Mucosa of rectum (tissue), 2 donors: ENCODE measurements around the gene BBS1.
"Not testable (repeated sequence)": the region's sequence is repeated elsewhere in the genome, so short reads cannot be mapped to it uniquely, and the experiment has no call there.

Experiments
- H3K27ac ChIP-seq, 2 donors: one replicate each; pipeline ENCODE4 v1.7.0; 2013; ENCODE audit warnings: inconsistent platforms in 2 of 2, low read depth in 2 of 2, low read length in 2 of 2
- H3K27me3 ChIP-seq, 2 donors: one replicate each; pipeline ENCODE4 v1.7.0; 2013; ENCODE audit warnings: low read length in 2 of 2; ENCODE audit not compliant: control insufficient read depth in 2 of 2, insufficient read depth in 2 of 2
- H3K36me3 ChIP-seq, 2 donors: one replicate each; pipeline ENCODE4 v1.7.0; 2013; ENCODE audit warnings: low read length in 2 of 2; ENCODE audit not compliant: control insufficient read depth in 2 of 2, insufficient read depth in 2 of 2
- H3K4me1 ChIP-seq, 2 donors: one replicate each; pipeline ENCODE4 v1.7.0; 2013; ENCODE audit warnings: low read length in 2 of 2, mild to moderate bottlenecking in 1 of 2; ENCODE audit not compliant: control insufficient read depth in 2 of 2, insufficient read depth in 2 of 2
- H3K4me3 ChIP-seq, 2 donors: one replicate each; pipeline ENCODE4 v1.7.0; 2013; ENCODE audit warnings: low read length in 2 of 2
- H3K9ac ChIP-seq, 2 donors: one replicate each; pipeline ENCODE4 v1.7.0; 2013; ENCODE audit warnings: low read length in 2 of 2, low read depth in 1 of 2, mild to moderate bottlenecking in 1 of 2
- H3K9me3 ChIP-seq, 2 donors: one replicate each; pipeline ENCODE4 v1.7.0; 2013; ENCODE audit warnings: low read length in 2 of 2; ENCODE audit not compliant: control insufficient read depth in 2 of 2
- donor health status: healthy.
- donor health status: Normal muscosa, but diverticular disease.

Gene BBS1

DNA sequence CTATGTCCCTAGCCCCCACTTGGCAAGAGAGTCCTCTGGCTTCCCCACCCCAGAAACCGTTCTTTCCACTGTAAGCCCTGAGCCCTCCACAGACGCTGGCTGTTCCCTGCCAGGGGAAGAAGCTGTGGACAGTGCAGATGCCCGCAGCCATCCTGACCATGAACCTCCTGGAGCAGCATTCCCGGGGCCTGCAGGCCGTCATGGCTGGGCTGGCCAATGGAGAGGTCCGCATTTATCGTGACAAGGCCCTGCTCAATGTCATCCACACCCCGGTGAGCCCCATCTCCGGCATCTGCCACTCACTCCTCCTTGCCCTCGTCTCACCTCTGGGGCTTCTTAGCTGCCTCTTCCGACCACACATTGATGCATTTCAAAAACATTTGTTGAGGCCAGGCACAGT is 13.2 kb downstream of the BBS1 start:
- Histone ChIP-seq H3K27ac (no peak overlapping the region), H3K9ac (no peak overlapping the region), H3K36me3 (peaks cover 25 to 32% of the 10 kb centered on the region in 2 donors), H3K4me1 (no peaks in the 10 kb centered on the region), H3K9me3 (no peaks in the 10 kb centered on the region), H3K27me3 (no peaks in the 10 kb centered on the region), H3K4me3 (no peak overlapping the region)

DNA sequence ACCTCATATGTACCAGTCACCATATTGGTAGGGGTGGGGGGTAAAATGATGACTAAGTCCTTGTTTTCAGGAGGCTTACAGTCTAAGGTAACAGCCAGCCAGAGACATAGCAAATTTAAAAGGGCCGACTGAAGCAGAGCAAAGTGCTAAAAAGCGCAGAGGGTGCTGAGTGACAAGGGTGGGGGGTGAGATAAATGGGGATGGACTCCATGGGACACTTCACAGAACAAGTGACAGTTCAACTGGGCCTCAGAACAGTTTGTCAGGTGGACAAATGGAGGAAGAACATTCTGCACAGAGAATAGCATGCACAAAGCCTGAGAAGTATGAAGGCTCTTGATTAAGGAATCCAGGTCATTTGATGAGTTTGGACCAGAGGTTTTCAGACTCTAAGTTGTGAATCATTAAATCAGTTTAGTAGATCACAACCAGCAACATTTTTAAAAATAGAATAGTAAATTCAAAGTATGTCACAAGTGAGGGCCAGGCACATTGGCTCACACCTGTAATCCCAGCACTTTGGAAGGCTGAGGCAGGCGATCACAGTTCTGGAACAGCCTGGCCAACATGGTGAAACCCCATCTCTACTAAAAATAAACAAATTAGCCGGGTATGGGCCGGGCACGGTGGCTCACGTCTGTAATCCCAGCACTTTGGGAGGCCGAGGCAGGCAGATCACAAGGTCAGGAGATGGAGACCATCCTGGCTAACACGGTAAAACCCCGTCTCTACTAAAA is 14.0 kb downstream of the BBS1 start:
- no peak overlapping the region for H3K27ac ChIP-seq
- H3K4me1 ChIP-seq, result no peaks in the 10 kb centered on the region
- no peak overlapping the region for H3K4me3 ChIP-seq
- H3K9me3 ChIP-seq, result no peaks in the 10 kb centered on the region
- no peak overlapping the region for H3K9ac ChIP-seq
- H3K27me3 ChIP-seq, result no peaks in the 10 kb centered on the region
- H3K36me3 ChIP-seq, result peaks cover 25 to 33% of the 10 kb centered on the region in 2 donors

DNA sequence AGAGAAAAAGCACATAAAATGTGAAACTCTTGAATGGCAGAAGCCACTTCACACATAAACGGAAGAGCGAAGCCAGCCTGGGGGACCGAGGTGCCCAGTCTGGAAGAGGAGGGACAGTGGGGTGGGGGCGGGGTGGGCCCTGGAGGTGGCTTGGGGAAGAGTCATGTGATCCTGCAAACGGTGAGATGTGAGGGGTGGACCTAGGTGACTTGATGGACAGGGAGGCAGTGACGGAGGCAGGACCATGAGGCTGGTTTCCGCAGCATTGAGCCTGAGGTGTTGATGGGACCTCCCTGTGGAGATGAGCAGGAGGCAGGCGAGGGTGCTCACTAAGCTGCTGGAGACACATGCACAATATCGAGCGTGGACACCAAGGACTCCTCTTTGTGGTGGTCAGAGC is 18.6 kb downstream of the BBS1 start:
- Histone ChIP-seq H3K4me1 (no peaks in the 10 kb centered on the region), H3K27ac (no peak overlapping the region), H3K9ac (no peak overlapping the region), H3K27me3 (no peaks in the 10 kb centered on the region), H3K9me3 (no peaks in the 10 kb centered on the region), H3K4me3 (no peak overlapping the region), H3K36me3 (peaks cover 4 to 16% of the 10 kb centered on the region in 2 donors)

DNA sequence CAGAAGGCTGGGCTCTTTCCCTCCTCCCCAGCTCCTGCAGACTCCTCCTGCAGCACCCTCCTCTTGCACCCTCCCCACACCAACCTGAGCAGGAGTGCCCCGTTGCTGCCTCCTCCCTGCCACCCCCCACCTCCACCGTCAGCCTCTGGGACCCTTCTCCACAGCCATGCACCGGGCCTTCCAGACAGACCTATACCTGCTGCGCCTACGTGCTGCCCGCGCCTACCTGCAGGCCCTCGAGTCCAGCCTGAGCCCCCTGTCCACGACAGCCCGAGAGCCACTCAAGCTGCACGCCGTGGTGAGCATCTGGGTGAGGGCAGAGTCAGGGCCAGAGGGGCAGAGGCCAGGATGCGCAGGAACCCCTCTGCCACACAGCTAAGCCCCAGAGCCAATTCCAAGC is 19.2 kb downstream of the BBS1 start:
- Histone ChIP-seq H3K36me3 (peaks cover 4 to 16% of the 10 kb centered on the region in 2 donors), H3K27ac (no peak overlapping the region), H3K9me3 (no peaks in the 10 kb centered on the region), H3K4me1 (no peaks in the 10 kb centered on the region), H3K27me3 (no peaks in the 10 kb centered on the region), H3K9ac (no peak overlapping the region), H3K4me3 (no peak overlapping the region)

DNA sequence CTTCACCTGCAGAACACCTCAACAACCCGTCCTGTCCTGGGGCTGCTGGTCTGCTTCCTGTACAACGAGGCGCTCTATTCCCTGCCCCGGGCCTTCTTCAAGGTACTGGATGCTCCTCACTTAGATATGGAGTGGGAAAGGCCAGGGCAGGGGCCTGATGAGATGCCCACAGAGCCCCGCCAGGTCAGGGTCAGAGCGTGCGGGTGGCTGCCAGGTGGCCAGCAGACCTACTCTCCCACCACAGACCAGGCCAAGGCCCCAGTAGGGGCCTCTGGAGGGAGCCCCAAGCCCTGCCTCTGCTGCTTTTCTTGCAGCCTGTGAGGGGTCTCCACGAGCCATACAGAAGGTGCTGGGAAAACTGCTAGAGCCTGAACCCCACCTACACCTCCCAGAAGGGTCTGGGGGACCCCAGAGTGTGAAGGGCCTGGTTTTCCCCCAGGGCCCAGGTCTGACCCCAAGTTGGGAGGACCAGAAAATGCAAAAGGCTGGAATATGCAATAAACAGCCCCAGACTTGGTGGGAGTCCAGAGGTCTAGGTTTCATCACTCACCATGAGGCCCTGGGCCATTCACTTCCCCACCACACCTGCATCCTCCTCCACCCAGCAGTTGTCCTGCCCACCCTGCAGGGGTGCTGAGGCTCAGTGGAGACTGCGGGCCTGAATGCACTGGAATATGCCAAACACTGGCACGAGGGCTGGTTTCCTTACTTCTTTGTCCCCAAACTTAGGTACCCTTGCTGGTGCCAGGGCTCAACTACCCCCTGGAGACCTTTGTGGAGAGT is 20.7 kb downstream of the BBS1 start:
- Histone ChIP-seq H3K9ac (no peak overlapping the region), H3K4me3 (no peak overlapping the region), H3K4me1 (no peaks in the 10 kb centered on the region), H3K27me3 (no peaks in the 10 kb centered on the region), H3K36me3 (peaks cover 4 to 16% of the 10 kb centered on the region in 2 donors), H3K27ac (no peak overlapping the region), H3K9me3 (no peaks in the 10 kb centered on the region)

DNA sequence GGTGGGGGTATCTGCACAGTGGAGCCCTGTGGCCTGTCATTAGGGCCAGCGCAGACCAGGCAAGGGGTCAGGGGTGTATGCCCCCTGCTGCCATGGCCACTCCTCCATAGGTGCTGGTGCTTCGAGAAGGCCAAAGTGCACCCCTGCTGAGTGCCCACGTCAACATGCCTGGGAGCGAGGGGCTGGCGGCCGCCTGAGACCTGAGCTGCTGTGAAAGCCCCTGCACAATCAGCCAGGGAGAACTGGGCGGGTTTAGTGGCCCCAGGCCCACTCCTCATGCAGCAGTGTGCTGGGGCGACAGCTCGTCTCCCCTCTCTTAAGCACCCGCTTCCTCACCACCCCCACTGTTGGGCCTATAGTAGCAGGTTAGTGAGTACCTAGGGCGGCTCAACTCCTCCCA is 21.4 kb downstream of the BBS1 start:
- H3K4me1 ChIP-seq, result no peaks in the 10 kb centered on the region
- H3K27me3 ChIP-seq, result no peaks in the 10 kb centered on the region
- H3K27ac ChIP-seq, result no peak overlapping the region
- H3K4me3 ChIP-seq, result no peak overlapping the region
- no peak overlapping the region for H3K9ac ChIP-seq
- H3K36me3 ChIP-seq, result peaks cover 0 to 14% of the 10 kb centered on the region in 2 donors
- H3K9me3 ChIP-seq, result no peaks in the 10 kb centered on the region

DNA sequence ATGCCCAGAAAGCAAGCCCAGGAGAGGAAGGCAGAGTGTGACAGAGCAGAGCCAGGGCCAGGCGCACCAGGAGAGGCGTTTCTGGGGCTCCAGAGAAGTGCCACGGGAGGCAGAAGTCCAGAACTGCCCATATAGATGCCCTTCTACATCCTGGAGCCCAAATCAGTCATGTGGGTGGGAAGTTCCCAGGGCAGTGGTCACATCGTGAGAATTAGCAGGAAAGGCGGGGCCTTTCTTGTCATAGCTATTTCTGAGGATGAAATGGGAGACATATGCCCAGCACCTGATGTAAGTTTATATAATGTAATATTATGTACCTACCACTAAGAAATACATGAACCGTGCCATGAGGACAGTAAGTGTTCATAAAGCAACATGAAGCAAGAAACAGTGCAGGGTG is 22.3 kb downstream of the BBS1 start:
- Histone ChIP-seq H3K27me3 (no peaks in the 10 kb centered on the region), H3K27ac (no peak overlapping the region), H3K36me3 (peaks cover 0 to 12% of the 10 kb centered on the region in 2 donors), H3K9me3 (no peaks in the 10 kb centered on the region), H3K4me3 (no peak overlapping the region), H3K9ac (no peak overlapping the region), H3K4me1 (no peaks in the 10 kb centered on the region)

DNA sequence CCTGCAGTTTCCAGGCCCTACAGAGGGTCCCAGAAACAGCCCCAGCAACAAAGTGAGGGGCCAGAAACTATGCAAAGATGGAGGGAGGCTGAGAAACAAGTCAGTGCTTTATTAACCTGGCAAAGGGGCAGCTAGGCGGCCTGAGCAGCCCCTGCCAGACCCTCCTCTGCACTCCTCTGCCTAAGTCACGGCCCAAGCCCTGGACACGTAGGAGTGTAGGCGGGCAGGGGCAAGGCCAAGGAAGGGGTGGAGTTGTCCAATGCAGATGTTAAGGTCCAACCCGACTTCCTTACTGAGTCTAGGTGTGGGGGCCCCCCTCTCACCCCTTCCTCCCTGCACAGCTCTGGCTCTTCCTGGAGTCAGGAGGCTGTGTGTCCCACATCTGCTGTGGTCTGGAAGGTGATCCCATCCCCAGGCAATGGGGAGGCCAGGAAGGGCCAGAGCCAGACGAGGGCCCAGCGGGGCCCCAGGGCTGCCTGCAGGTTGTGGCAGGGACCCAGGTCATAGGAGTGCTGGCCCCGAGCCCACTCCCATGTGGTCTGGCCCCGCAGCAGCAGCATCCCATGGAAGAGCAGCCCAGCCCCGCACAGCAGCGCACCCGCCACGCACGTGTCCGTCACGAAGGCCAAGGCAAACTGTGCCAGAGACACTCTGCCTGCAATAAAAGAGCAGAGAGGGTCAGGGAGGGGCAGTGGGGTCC is 28.9 kb downstream of the BBS1 start:
- Histone ChIP-seq H3K9ac (no peak overlapping the region), H3K4me1 (peaks cover 0 to 4% of the 10 kb centered on the region in 2 donors), H3K4me3 (no peak overlapping the region), H3K27me3 (no peaks in the 10 kb centered on the region), H3K36me3 (peaks cover 12 to 15% of the 10 kb centered on the region in 2 donors), H3K27ac (no peak overlapping the region), H3K9me3 (no peaks in the 10 kb centered on the region)

DNA sequence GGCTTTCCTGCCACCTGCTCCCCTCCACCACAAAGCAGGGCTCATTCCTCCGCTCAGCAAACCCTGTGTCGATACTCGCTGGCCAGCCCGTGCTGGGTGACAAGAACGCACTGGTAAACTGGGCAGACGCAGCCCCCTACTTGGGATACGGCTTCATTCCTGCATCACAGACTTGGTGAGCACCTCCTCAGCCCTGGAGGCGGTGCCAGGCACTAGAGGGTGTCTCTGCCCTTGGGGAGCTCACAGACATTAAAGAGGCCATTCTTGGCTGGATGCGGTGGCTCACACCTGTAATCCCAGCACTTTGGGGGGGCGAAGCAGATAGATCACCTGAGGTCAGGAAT is 29.4 kb downstream of the BBS1 start:
- peaks cover 12 to 15% of the 10 kb centered on the region in 2 donors for H3K36me3 ChIP-seq
- H3K9me3 ChIP-seq, result no peaks in the 10 kb centered on the region
- peaks cover under 1 to 5% of the 10 kb centered on the region in 2 donors for H3K4me1 ChIP-seq
- no peak overlapping the region for H3K9ac ChIP-seq
- H3K27me3 ChIP-seq, result no peaks in the 10 kb centered on the region
- no peak overlapping the region for H3K4me3 ChIP-seq
- H3K27ac ChIP-seq, result no peak overlapping the region

DNA sequence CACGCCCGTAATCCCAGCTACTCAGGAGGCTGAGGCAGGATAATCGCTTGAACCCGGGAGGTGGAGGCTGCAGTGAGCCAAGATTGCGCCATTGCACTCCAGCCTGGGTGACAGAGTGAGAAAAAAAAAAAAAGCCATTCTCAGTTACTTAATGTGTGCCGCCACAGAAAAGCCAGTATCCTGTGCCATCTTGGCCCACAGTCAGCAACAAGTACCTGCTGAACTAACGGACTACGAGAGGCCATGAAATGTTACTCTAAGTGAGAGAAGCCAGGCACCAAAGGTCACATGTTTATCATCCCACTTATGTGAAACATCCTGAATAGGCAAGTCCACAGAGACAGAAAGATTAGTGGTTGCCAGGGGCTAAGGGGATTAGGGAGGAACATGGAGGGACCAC is 30.2 kb downstream of the BBS1 start:
- H3K27ac ChIP-seq, H3K4me3 ChIP-seq, H3K9me3 ChIP-seq, H3K27me3 ChIP-seq, H3K4me1 ChIP-seq, H3K9ac ChIP-seq: not testable (repeated sequence)
- H3K36me3 ChIP-seq, result peaks cover 12 to 15% of the 10 kb centered on the region in 2 donors
